Activated CD4-positive, alpha-beta T cell treated with anti-CD3 and anti-CD28 coated beads, Interleukin-2, amount 10 ng/mL, durations not matched to agents 7 days and 5 days (primary cell): ENCODE measurements around the gene ADRA1B. TPM values are rescaled to one million over a fixed set of nuclear protein-coding genes. Genes with fewer than 3 reads are reported as not detected.
"Not testable (repeated sequence)": the region's sequence is repeated elsewhere in the genome, so short reads cannot be mapped to it uniquely, and the experiment has no call there.

Experiments
- CTCF ChIA-PET: fragments of 350-600 bp; sonication (Branson Sonifier 250); formaldehyde crosslinking; loops from one replicate; lab custom pipeline; 2021; ENCODE audit warnings: antibody characterized with exemption; lab: Charles Lee
- POLR2A ChIA-PET: fragments of 350-600 bp; sonication (Branson Sonifier 250); formaldehyde crosslinking; loops from one replicate; lab custom pipeline; 2021; ENCODE audit warnings: antibody characterized with exemption; lab: Charles Lee
- DNase-seq: peaks from one replicate; pipeline ENCODE4 v3.0.0-alpha.2; 2020
- H3K27ac Mint-ChIP-seq: one replicate; pipeline ENCODE4 v1.8.0; 2021; ENCODE audit warnings: mild to moderate bottlenecking, moderate library complexity, mixed read lengths
- H3K27me3 Mint-ChIP-seq: one replicate; pipeline ENCODE4 v1.8.0; 2021; ENCODE audit warnings: mixed read lengths
- H3K36me3 Mint-ChIP-seq: one replicate; pipeline ENCODE4 v1.8.0; 2021; ENCODE audit warnings: low read depth, mixed read lengths
- H3K4me1 Mint-ChIP-seq: one replicate; pipeline ENCODE4 v1.8.0; 2021; ENCODE audit warnings: mixed read lengths
- H3K4me3 Mint-ChIP-seq: one replicate; pipeline ENCODE4 v1.8.0; 2021; ENCODE audit warnings: mild to moderate bottlenecking, moderate library complexity, mixed read lengths
- H3K9me3 Mint-ChIP-seq: one replicate; pipeline ENCODE4 v1.8.0; 2021; ENCODE audit warnings: mixed read lengths
- total RNA-seq, 2 experiments: library from RNA; stranded (reverse); gene quantifications; one replicate each; pipeline ENCODE4 v1.2.3, GENCODE V29; 2021

ADRA1B gene
- total RNA-seq, 2 experiments from 2014 or later, result not detected

- no peak overlapping the region for H3K4me3 Mint-ChIP-seq
- DNase-seq, result no peak
- no peak overlapping the region for H3K27ac Mint-ChIP-seq
- ChIA-PET CTCF (no interaction called here), POLR2A (no interaction called here)
- H3K27me3 Mint-ChIP-seq, result peaks cover 44% of the 10 kb centered on the region
- peaks cover 1% of the 10 kb centered on the region for H3K4me1 Mint-ChIP-seq
- H3K36me3 Mint-ChIP-seq, result no peaks in the 10 kb centered on the region
- peaks cover 6% of the 10 kb centered on the region for H3K9me3 Mint-ChIP-seq
These were observed 76.3 kb downstream of the ADRA1B start for GRCh38 chr5:159992566-159992965.

- ChIA-PET CTCF (interaction anchor here (0.7 kb wide), 1 partner anchor 152 kb away, joined by 5 read pairs; no protein-coding TSS in a partner anchor), POLR2A (interaction anchor here (0.6 kb wide), 1 partner anchor 12 kb away, joined by 3 read pairs; no protein-coding TSS in a partner anchor)
- Mint-ChIP-seq H3K4me3 (no peak overlapping the region), H3K36me3 (no peaks in the 10 kb centered on the region), H3K9me3 (peaks cover 6% of the 10 kb centered on the region), H3K27me3 (peaks cover 37% of the 10 kb centered on the region), H3K4me1 (no peaks in the 10 kb centered on the region), H3K27ac (no peak overlapping the region)
- no peak for DNase-seq
These were observed 76.9 kb downstream of the ADRA1B start for GRCh38 chr5:159993194-159993593.

GRCh38 chr5:159995907-159996306, 79.6 kb downstream of the ADRA1B start:
- no peak overlapping the region for H3K4me3 Mint-ChIP-seq
- CTCF ChIA-PET, result no interaction called here
- no peak for DNase-seq
- H3K27ac Mint-ChIP-seq, result no peak overlapping the region
- H3K9me3 Mint-ChIP-seq, result peaks cover 6% of the 10 kb centered on the region
- POLR2A ChIA-PET, result no interaction called here
- no peaks in the 10 kb centered on the region for H3K4me1 Mint-ChIP-seq
- no peaks in the 10 kb centered on the region for H3K36me3 Mint-ChIP-seq
- peaks cover 33% of the 10 kb centered on the region for H3K27me3 Mint-ChIP-seq

- Mint-ChIP-seq H3K4me3 (no peak overlapping the region), H3K36me3 (no peaks in the 10 kb centered on the region), H3K27ac (no peak overlapping the region), H3K27me3 (peaks cover 28% of the 10 kb centered on the region), H3K4me1 (no peaks in the 10 kb centered on the region), H3K9me3 (no peaks in the 10 kb centered on the region)
- no peak for DNase-seq
- ChIA-PET POLR2A (no interaction called here), CTCF (interaction anchor here (0.8 to 1.5 kb wide), 2 partner anchors 8 to 20 kb away, joined by 3 read pairs; partner anchors contain the start of gene TTC1)
These were observed 85.2 kb downstream of the ADRA1B start for GRCh38 chr5:160001457-160001856.

GRCh38 chr5:160007514-160007913, 91.2 kb downstream of the ADRA1B start:
- peaks cover 2% of the 10 kb centered on the region for H3K27me3 Mint-ChIP-seq
- POLR2A ChIA-PET, result no interaction called here
- CTCF ChIA-PET, result interaction anchor here (1.3 to 2.3 kb wide), 3 partner anchors 9 to 23 kb away, joined by 3 to 6 read pairs (median 4); no protein-coding TSS in a partner anchor
- H3K36me3 Mint-ChIP-seq, result peaks cover 19% of the 10 kb centered on the region
- H3K9me3 Mint-ChIP-seq, result no peaks in the 10 kb centered on the region
- no peak overlapping the region for H3K4me3 Mint-ChIP-seq
- peak overlapping the region; percentile 41 for H3K27ac Mint-ChIP-seq
- H3K4me1 Mint-ChIP-seq, result peaks cover 27% of the 10 kb centered on the region
- no peak for DNase-seq

GRCh38 chr5:160008529-160008876, 92.2 kb downstream of the ADRA1B start:
- DNase-seq, POLR2A ChIA-PET, H3K27me3 Mint-ChIP-seq, H3K9me3 Mint-ChIP-seq: not testable (repeated sequence)
- Mint-ChIP-seq H3K4me1 (peaks cover 27% of the 10 kb centered on the region), H3K27ac (peak overlapping the region; percentile 98), H3K4me3 (peak overlapping the region; percentile 5), H3K36me3 (peaks cover 21% of the 10 kb centered on the region)
- CTCF ChIA-PET, result interaction anchor here (0.6 to 2.3 kb wide), 6 partner anchors 8 to 430 kb away, joined by 3 to 6 read pairs (median 3); no protein-coding TSS in a partner anchor

- Mint-ChIP-seq H3K4me3 (peak within 1 kb of the TSS; percentile 91), H3K36me3 (peaks cover 21% of the 10 kb centered on the region), H3K4me1 (peaks cover 27% of the 10 kb centered on the region), H3K27ac (peak within 1 kb of the TSS; percentile 98), H3K9me3 (no peaks in the 10 kb centered on the region), H3K27me3 (no peaks in the 10 kb centered on the region)
- peak; percentile 98 for DNase-seq
- POLR2A ChIA-PET, result interaction anchor here (0.6 to 0.7 kb wide), 2 partner anchors 249 to 671 kb away, joined by 3 to 5 read pairs; no protein-coding TSS in a partner anchor
- CTCF ChIA-PET, result interaction anchor here (0.5 to 2.3 kb wide), 7 partner anchors 8 to 429 kb away, joined by 3 to 6 read pairs (median 3); no protein-coding TSS in a partner anchor
These were observed 92.8 kb downstream of the ADRA1B start, which contains the start of gene TTC1 for GRCh38 chr5:160008877-160009590. Gene TTC1, plus strand, starts transcription at chr5:160009139. Its CDS starts 1,390 bp downstream, at chr5:160010529.

- ChIA-PET CTCF (interaction anchor here (0.5 to 2.3 kb wide), 7 partner anchors 9 to 815 kb away, joined by 3 to 6 read pairs (median 3); no protein-coding TSS in a partner anchor), POLR2A (interaction anchor here (0.6 to 0.7 kb wide), 2 partner anchors 250 to 672 kb away, joined by 3 to 5 read pairs; no protein-coding TSS in a partner anchor)
- peaks cover 27% of the 10 kb centered on the region for H3K4me1 Mint-ChIP-seq
- peak overlapping the region; percentile 91 for H3K4me3 Mint-ChIP-seq
- peaks cover 21% of the 10 kb centered on the region for H3K36me3 Mint-ChIP-seq
- peak; percentile 9 for DNase-seq
- peak overlapping the region; percentile 98 for H3K27ac Mint-ChIP-seq
- H3K27me3 Mint-ChIP-seq, result no peaks in the 10 kb centered on the region
- no peaks in the 10 kb centered on the region for H3K9me3 Mint-ChIP-seq
These were observed 93.3 kb downstream of the ADRA1B start for GRCh38 chr5:160009591-160009989.

- Mint-ChIP-seq H3K27ac (no peak overlapping the region), H3K4me3 (no peak overlapping the region), H3K4me1 (peaks cover 27% of the 10 kb centered on the region), H3K9me3 (no peaks in the 10 kb centered on the region), H3K36me3 (peaks cover 21% of the 10 kb centered on the region), H3K27me3 (no peaks in the 10 kb centered on the region)
- DNase-seq, result no peak
- POLR2A ChIA-PET, result no interaction called here
- CTCF ChIA-PET, result interaction anchor here (0.6 to 1.3 kb wide), 2 partner anchors 10 to 53 kb away, joined by 3 to 4 read pairs; no protein-coding TSS in a partner anchor
These were observed 95.2 kb downstream of the ADRA1B start for GRCh38 chr5:160011471-160011870.

- H3K27ac Mint-ChIP-seq, POLR2A ChIA-PET, H3K4me3 Mint-ChIP-seq, DNase-seq, H3K27me3 Mint-ChIP-seq, H3K9me3 Mint-ChIP-seq, CTCF ChIA-PET: not testable (repeated sequence)
- Mint-ChIP-seq H3K36me3 (peaks cover 23% of the 10 kb centered on the region), H3K4me1 (peaks cover 22% of the 10 kb centered on the region)
These were observed 97.9 kb downstream of the ADRA1B start for GRCh38 chr5:160014197-160014596.

GRCh38 chr5:160018945-160019625, 102.8 kb downstream of the ADRA1B start:
- H3K27me3 Mint-ChIP-seq, result no peaks in the 10 kb centered on the region
- ChIA-PET POLR2A (no interaction called here), CTCF (no interaction called here)

GRCh38 chr5:160020266-160020770, 104.0 kb downstream of the ADRA1B start:
- Mint-ChIP-seq H3K4me1 (peaks cover 18% of the 10 kb centered on the region), H3K4me3 (no peak overlapping the region), H3K9me3 (no peaks in the 10 kb centered on the region), H3K27me3 (no peaks in the 10 kb centered on the region), H3K36me3 (peaks cover 13% of the 10 kb centered on the region), H3K27ac (no peak overlapping the region)
- DNase-seq, result no peak
- ChIA-PET POLR2A (no interaction called here), CTCF (interaction anchor here (0.6 to 1.4 kb wide), 3 partner anchors 10 to 21 kb away, joined by 3 to 4 read pairs (median 4); partner anchors contain the start of gene TTC1)

More at GRCh38 chr5:160018945-160019625, 102.8 kb downstream of the ADRA1B start:
- Mint-ChIP-seq H3K27ac (no peak overlapping the region), H3K4me3 (no peak overlapping the region), H3K4me1 (peaks cover 18% of the 10 kb centered on the region), H3K36me3 (peaks cover 11% of the 10 kb centered on the region), H3K9me3 (no peaks in the 10 kb centered on the region)
- no peak for DNase-seq
